Endodermal cell (in vitro differentiated cells): Measurements from ENCODE around the gene NFIC. TPM values are rescaled to one million over a fixed set of nuclear protein-coding genes. Genes with fewer than 3 reads are reported as not detected.

Experiments used
- DNase-seq: peaks from one replicate; pipeline ENCODE4 v3.0.0-alpha.2; 2017
- H3K27ac ChIP-seq: 2 replicates; pipeline ENCODE4 v1.5.1; 2013; ENCODE audit warnings: mild to moderate bottlenecking, low read depth, low read length, moderate library complexity
- H3K27me3 ChIP-seq: 2 replicates; pipeline ENCODE4 v1.6.1; 2013; ENCODE audit warnings: mild to moderate bottlenecking, low read length, moderate library complexity; ENCODE audit not compliant: insufficient read depth, control insufficient read depth, poor library complexity, severe bottlenecking
- H3K36me3 ChIP-seq: 2 replicates; pipeline ENCODE4 v1.7.0; 2013; ENCODE audit warnings: mild to moderate bottlenecking, low read length, moderate library complexity; ENCODE audit not compliant: control insufficient read depth, insufficient read depth
- H3K4me1 ChIP-seq: one replicate; pipeline ENCODE4 v1.7.0; 2013; ENCODE audit warnings: low read length; ENCODE audit not compliant: control insufficient read depth, insufficient read depth
- H3K4me3 ChIP-seq: 2 replicates; pipeline ENCODE4 v1.5.1; 2013; ENCODE audit warnings: mild to moderate bottlenecking, low read length, moderate library complexity
- H3K9ac ChIP-seq: 2 replicates; pipeline ENCODE4 v1.6.1; 2013; ENCODE audit warnings: mild to moderate bottlenecking, low read length, moderate library complexity; ENCODE audit not compliant: poor library complexity, severe bottlenecking; ENCODE audit errors: extremely low read depth
- H3K9me3 ChIP-seq: 2 replicates; pipeline ENCODE4 v1.6.1; 2013; ENCODE audit warnings: mild to moderate bottlenecking, low read length, moderate library complexity; ENCODE audit not compliant: control insufficient read depth
- H3K27ac Mint-ChIP-seq: 2 replicates; pipeline ENCODE4 v1.8.0; 2020; ENCODE audit warnings: mixed read lengths
- H3K27me3 Mint-ChIP-seq: 2 replicates; pipeline ENCODE4 v1.8.0; 2021; ENCODE audit warnings: mild to moderate bottlenecking, mixed read lengths; ENCODE audit not compliant: insufficient read depth
- H3K36me3 Mint-ChIP-seq: 2 replicates; pipeline ENCODE4 v1.8.0; 2020; ENCODE audit warnings: low read depth, mixed read lengths
- H3K4me1 Mint-ChIP-seq: 2 replicates; pipeline ENCODE4 v1.8.0; 2020; ENCODE audit warnings: mixed read lengths
- H3K4me3 Mint-ChIP-seq: 2 replicates; pipeline ENCODE4 v1.8.0; 2020; ENCODE audit warnings: mild to moderate bottlenecking, moderate library complexity, mixed read lengths
- H3K9me3 Mint-ChIP-seq: 2 replicates; pipeline ENCODE4 v1.8.0; 2020; ENCODE audit warnings: mild to moderate bottlenecking, mixed read lengths
- CTCF ChIP-seq: fragments of 200-600 bp; sonication (generic); conservative IDR thresholded peaks from 2 replicates; pipeline ENCODE4 v1.5.0; 2021; ENCODE audit warnings: antibody characterized with exemption, mild to moderate bottlenecking
- WGBS, 2 experiments: methylation state at CpG; one replicate each; pipeline versions ENCODE4 v1.1.5 to v1.1.7; 2013; ENCODE audit warnings: missing lambda C conversion rate in 2 of 2, mixed read lengths in 1 of 2; ENCODE audit not compliant: insufficient coverage in 1 of 2, insufficient read length in 1 of 2; 5-methylcytosine and 5-hydroxymethylcytosine counted together
- total RNA-seq, 2 donors: library from RNA; stranded (reverse); fragmentation: NEBNext Ultra II Directional in 1 of 2; extraction: Animal tissue kit (Norgen Biotek cat#: 25700) in 1 of 2; gene quantifications; 2 replicates in 1 of 2; 3 replicates in 1 of 2; pipeline ENCODE4 v1.2.1, GENCODE V29; 2021

NFIC gene
- total RNA-seq, 2 donors from 2014 or later = 5.2 to 6.6 TPM

GRCh38 chr19:3477951-3478350 lies 111.6 kb downstream of the NFIC start:
- no peak overlapping the region for H3K27ac ChIP-seq

GRCh38 chr19:3478409-3479176 lies 112.2 kb downstream of the NFIC start:
- peaks cover 11% of the 10 kb centered on the region for H3K27me3 ChIP-seq
- H3K27me3 Mint-ChIP-seq = peaks cover 6% of the 10 kb centered on the region
- H3K4me3 Mint-ChIP-seq = no peak overlapping the region
- H3K36me3 ChIP-seq = no peaks in the 10 kb centered on the region
- no peak for TF ChIP-seq CTCF
- no peak overlapping the region for H3K27ac Mint-ChIP-seq
- no peak overlapping the region for H3K27ac ChIP-seq
- H3K4me1 ChIP-seq = no peaks in the 10 kb centered on the region
- H3K9me3 ChIP-seq = no peaks in the 10 kb centered on the region
- peaks cover 11% of the 10 kb centered on the region for H3K4me1 Mint-ChIP-seq
- H3K4me3 ChIP-seq = no peak overlapping the region
- DNase-seq = peak; percentile 56
- H3K9ac ChIP-seq = no peak overlapping the region
- no peaks in the 10 kb centered on the region for H3K36me3 Mint-ChIP-seq
- WGBS, 2 experiments = 65 to 80% methylated on average over 1 to 21 of the region's 27 CpGs
- H3K9me3 Mint-ChIP-seq = no peaks in the 10 kb centered on the region

More at GRCh38 chr19:3477951-3478350, 111.6 kb downstream of the NFIC start:
- Histone ChIP-seq H3K9me3 (no peaks in the 10 kb centered on the region), H3K9ac (no peak overlapping the region), H3K36me3 (no peaks in the 10 kb centered on the region), H3K4me1 (no peaks in the 10 kb centered on the region), H3K27me3 (peaks cover 11% of the 10 kb centered on the region), H3K4me3 (no peak overlapping the region)
- H3K9me3 Mint-ChIP-seq = no peaks in the 10 kb centered on the region
- WGBS, 2 experiments = 92 to 100% methylated on average over 1 to 2 of the region's 2 CpGs
- H3K4me3 Mint-ChIP-seq = no peak overlapping the region
- DNase-seq = no peak
- peaks cover 11% of the 10 kb centered on the region for H3K4me1 Mint-ChIP-seq
- TF ChIP-seq CTCF = no peak
- peaks cover 6% of the 10 kb centered on the region for H3K27me3 Mint-ChIP-seq
- no peaks in the 10 kb centered on the region for H3K36me3 Mint-ChIP-seq
- H3K27ac Mint-ChIP-seq = no peak overlapping the region

- H3K27me3 Mint-ChIP-seq = peaks cover 3% of the 10 kb centered on the region
- H3K4me1 ChIP-seq = no peaks in the 10 kb centered on the region
- H3K4me3 Mint-ChIP-seq = no peak overlapping the region
- 73 to 78% methylated on average over 4 to 7 of the region's 7 CpGs for WGBS, 2 experiments
- peaks cover 11% of the 10 kb centered on the region for H3K4me1 Mint-ChIP-seq
- no peaks in the 10 kb centered on the region for H3K9me3 ChIP-seq
- H3K9me3 Mint-ChIP-seq = no peaks in the 10 kb centered on the region
- no peak overlapping the region for H3K9ac ChIP-seq
- H3K4me3 ChIP-seq = no peak overlapping the region
- H3K27ac ChIP-seq = no peak overlapping the region
- H3K36me3 Mint-ChIP-seq = no peaks in the 10 kb centered on the region
- no peak overlapping the region for H3K27ac Mint-ChIP-seq
- H3K36me3 ChIP-seq = no peaks in the 10 kb centered on the region
- TF ChIP-seq CTCF = no peak
- peaks cover 11% of the 10 kb centered on the region for H3K27me3 ChIP-seq
- DNase-seq = peak; percentile 78
Observed at GRCh38 chr19:3479177-3479833, 112.9 kb downstream of the NFIC start.
